Ovary (tissue), 9 donors: ENCODE data around the gene ALDH7A1. TPM values are rescaled to one million over a fixed set of nuclear protein-coding genes. Genes with fewer than 3 reads are reported as not detected.
A peak's percentile ranks its signal among the peaks of the same experiment; 100 is the strongest.

ENCODE experiments used
- DNase-seq, 5 donors: peaks; one replicate each; pipeline ENCODE4 v3.0.0-alpha.2; 2019 to 2020
- H3K27ac ChIP-seq, 2 donors: fragments of 200-600 bp; one replicate each; pipeline versions ENCODE4 v1.5.1 to v1.8.0; 2019 to 2022
- H3K27me3 ChIP-seq: fragments of 200-600 bp; one replicate; pipeline ENCODE4 v1.8.0; 2022
- H3K36me3 ChIP-seq: fragments of 200-600 bp; sonication (generic); one replicate; pipeline ENCODE4 v1.5.1; 2019
- H3K4me1 ChIP-seq: one replicate; pipeline ENCODE4 v1.8.1; 2013; ENCODE audit warnings: mild to moderate bottlenecking, moderate library complexity; ENCODE audit not compliant: insufficient read depth
- H3K4me3 ChIP-seq: fragments of 200-600 bp; sonication (generic); one replicate; pipeline ENCODE4 v1.5.1; 2017
- H3K9me3 ChIP-seq, 2 donors: fragments of 200-600 bp in 1 of 2; sonication (generic) in 1 of 2; one replicate each; pipeline versions ENCODE4 v1.5.1 to v1.8.1; 2013 to 2019; ENCODE audit warnings: mild to moderate bottlenecking in 1 of 2, moderate library complexity in 1 of 2
- EP300 ChIP-seq: sonication (generic); formaldehyde crosslinking; IDR thresholded peaks from one replicate; pipeline ENCODE4 v1.6.1; 2017; ENCODE audit warnings: antibody characterized with exemption
- POLR2A ChIP-seq: fragments of 450-650 bp; IDR thresholded peaks from one replicate; pipeline ENCODE4 v1.6.1; 2017; ENCODE audit warnings: antibody characterized with exemption, mild to moderate bottlenecking, moderate library complexity
- whole genome bisulfite sequencing, 3 donors: extraction: QIAGEN DNeasy Blood & Tissue Kit in 1 of 3; methylation state at CpG; one replicate each; pipeline versions ENCODE4 v1.1.5 to v1.1.7; 2013 to 2017; 5-methylcytosine and 5-hydroxymethylcytosine counted together
- intact Hi-C, 4 donors: fragments of 100-400 bp; cut with DNase I; formaldehyde crosslinking; loops; one replicate each; pipeline versions ENCODE4 v1.11.0 to v1.15.1; 2022 to 2023
- polyA plus RNA-seq, 2 donors: library from polyadenylated mRNA; stranded (reverse); fragments of 200-250 nt in 1 of 2; fragments of 350-450 nt in 1 of 2; fragmentation: Illumina TruSeq in 1 of 2; extraction: RNeasy Lipid Tissue Mini Kit (QIAGEN cat#74804) in 1 of 2; gene quantifications; one replicate each; pipeline ENCODE4 v1.2.3, GENCODE V29; 2013 to 2014
- total RNA-seq, 7 donors: library from RNA; depleted of rRNA in 2 of 7; stranded (reverse); fragments of >200 nt in 2 of 7; fragmentation: NEBNext Ultra II Directional in 3 of 7; extraction: Animal tissue kit (Norgen Biotek cat#: 25700) in 3 of 7; gene quantifications; one replicate each; pipeline versions ENCODE4 v1.1.0 to v1.2.4, GENCODE V29; 2016 to 2023
- TF ChIP-seq, protein P1 (sequence below), 3 donors: fragments of 450-650 bp in 2 of 3; fragments of 200-600 bp in 1 of 3; IDR thresholded peaks; one replicate each; pipeline versions ENCODE4 v1.5.1 to v1.8.0; 2016 to 2022; ENCODE audit warnings: antibody characterized with exemption in 3 of 3, mild to moderate bottlenecking in 1 of 3
- donor health status: DM: no; HTN: no; CAD: no; lungs with moderate emphysema.
- donor health status: DM: no; HTN: no; CAD: no.
- donor health status: Bipolar disorder and iron deficiency.
- donor health status: DM: yes; HTN: yes; CAD: no.
- donor health status: DM: no; HTN: no; CAD: no.
- donor health status: DM: yes; HTN: yes; CAD: no.

ALDH7A1 gene
- total and polyA plus RNA-seq, 9 donors, result 28.3 to 161 (median 99.2) TPM

- no peak for TF ChIP-seq POLR2A
- TF ChIP-seq, protein P1, sequence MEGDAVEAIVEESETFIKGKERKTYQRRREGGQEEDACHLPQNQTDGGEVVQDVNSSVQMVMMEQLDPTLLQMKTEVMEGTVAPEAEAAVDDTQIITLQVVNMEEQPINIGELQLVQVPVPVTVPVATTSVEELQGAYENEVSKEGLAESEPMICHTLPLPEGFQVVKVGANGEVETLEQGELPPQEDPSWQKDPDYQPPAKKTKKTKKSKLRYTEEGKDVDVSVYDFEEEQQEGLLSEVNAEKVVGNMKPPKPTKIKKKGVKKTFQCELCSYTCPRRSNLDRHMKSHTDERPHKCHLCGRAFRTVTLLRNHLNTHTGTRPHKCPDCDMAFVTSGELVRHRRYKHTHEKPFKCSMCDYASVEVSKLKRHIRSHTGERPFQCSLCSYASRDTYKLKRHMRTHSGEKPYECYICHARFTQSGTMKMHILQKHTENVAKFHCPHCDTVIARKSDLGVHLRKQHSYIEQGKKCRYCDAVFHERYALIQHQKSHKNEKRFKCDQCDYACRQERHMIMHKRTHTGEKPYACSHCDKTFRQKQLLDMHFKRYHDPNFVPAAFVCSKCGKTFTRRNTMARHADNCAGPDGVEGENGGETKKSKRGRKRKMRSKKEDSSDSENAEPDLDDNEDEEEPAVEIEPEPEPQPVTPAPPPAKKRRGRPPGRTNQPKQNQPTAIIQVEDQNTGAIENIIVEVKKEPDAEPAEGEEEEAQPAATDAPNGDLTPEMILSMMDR (IDR thresholded peaks at IDR 0.05), result no peak
- TF ChIP-seq EP300, result peak; percentile 83
- no peaks in the 10 kb centered on the region for H3K9me3 ChIP-seq
- no peaks in the 10 kb centered on the region for H3K36me3 ChIP-seq
- 4 to 31% (median 12%) methylated on average over 4 of the region's 4 CpGs for WGBS, 3 donors
- H3K4me3 ChIP-seq, result no peak overlapping the region
- intact Hi-C loops, result no loop called here
- peaks cover 35% of the 10 kb centered on the region for H3K4me1 ChIP-seq
- no peaks in the 10 kb centered on the region for H3K27me3 ChIP-seq
- H3K27ac ChIP-seq, result peak overlapping the region; percentile 75 to 94
- DNase-seq, result peak in 4 of 5 donors; percentile 57 to 81 (median 64)
Observed at GRCh38 chr5:126514131-126514557, 80.9 kb downstream of the ALDH7A1 start.

GRCh38 chr5:126513703-126514102, 81.3 kb downstream of the ALDH7A1 start:
- Histone ChIP-seq H3K36me3 (no peaks in the 10 kb centered on the region), H3K4me3 (no peak overlapping the region), H3K27me3 (no peaks in the 10 kb centered on the region), H3K9me3 (no peaks in the 10 kb centered on the region), H3K27ac (peak overlapping the region; percentile 75 to 94), H3K4me1 (peaks cover 34% of the 10 kb centered on the region)
- intact Hi-C loops, result no loop called here
- DNase-seq, result peak in 3 of 5 donors; percentile 50 to 72 (median 60)
- TF ChIP-seq, protein P1 (IDR thresholded peaks at IDR 0.05), result no peak
- TF ChIP-seq POLR2A (peak; percentile 18), EP300 (no peak)
- 4 to 15% (median 11%) methylated on average over 4 of the region's 4 CpGs for WGBS, 3 donors

DNA sequence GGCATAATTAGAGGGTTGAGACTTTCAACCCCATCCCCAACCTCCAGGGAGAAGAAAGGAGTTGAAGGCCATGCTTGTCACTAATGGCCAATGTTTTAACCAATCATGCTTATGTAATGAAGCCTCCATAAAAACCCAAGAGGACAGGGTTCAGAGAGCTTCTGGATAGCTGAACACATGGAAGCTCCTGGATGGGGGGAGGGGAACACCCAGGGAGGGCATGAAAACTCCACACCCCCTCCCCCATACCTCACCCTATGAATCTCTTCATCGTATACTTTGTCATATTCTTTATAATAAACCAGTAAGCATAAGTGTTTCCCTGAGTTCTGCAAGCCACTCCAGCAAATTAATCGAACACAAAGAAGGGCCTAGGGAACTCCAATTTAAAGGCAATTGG, 81.7 kb downstream of the ALDH7A1 start:
- TF ChIP-seq, protein P1 (IDR thresholded peaks at IDR 0.05), result no peak
- peak overlapping the region; percentile 75 to 94 for H3K27ac ChIP-seq
- peak in 2 of 5 donors; percentile 41 to 56 for DNase-seq
- no peaks in the 10 kb centered on the region for H3K9me3 ChIP-seq
- H3K36me3 ChIP-seq, result no peaks in the 10 kb centered on the region
- WGBS, 3 donors, result 14 to 25% (median 18%) methylated on average over 2 of the region's 2 CpGs
- H3K4me3 ChIP-seq, result no peak overlapping the region
- intact Hi-C loops, result no loop called here
- peaks cover 32% of the 10 kb centered on the region for H3K4me1 ChIP-seq
- no peaks in the 10 kb centered on the region for H3K27me3 ChIP-seq

- Histone ChIP-seq H3K4me3 (no peak overlapping the region), H3K27me3 (no peaks in the 10 kb centered on the region), H3K4me1 (peaks cover 31% of the 10 kb centered on the region), H3K9me3 (no peaks in the 10 kb centered on the region), H3K27ac (peak overlapping the region; percentile 75 to 94), H3K36me3 (no peaks in the 10 kb centered on the region)
- no peak for TF ChIP-seq POLR2A
- TF ChIP-seq, protein P1 (IDR thresholded peaks at IDR 0.05), result no peak
- TF ChIP-seq EP300, result no peak
- intact Hi-C loops, result no loop called here
- WGBS, 3 donors, result 89 to 95% (median 94%) methylated on average over 3 of the region's 3 CpGs
- peak in 1 of 5 donors; percentile 18 for DNase-seq
Observed at GRCh38 chr5:126512451-126512850, 82.6 kb downstream of the ALDH7A1 start.
